K562 (cell line): ENCODE results near the gene FCHO1. TPM values are rescaled to one million over a fixed set of nuclear protein-coding genes. Genes with fewer than 3 reads are reported as not detected.

Experiments
- ATAC-seq: fragments of 200-7000 bp; cut with Tn5 transposase; 3 replicates; pipeline ENCODE4 v1.9.1; 2020; ENCODE audit warnings: moderate library complexity
- BruUV-seq: library from RNA; stranded (reverse); fragments of 400-500 nt; replicated peaks from 2 replicates; lab custom pipeline; 2021; lab: Mats Ljungman, UMichigan
- CTCF ChIA-PET: fragments of 300-600 bp; formaldehyde crosslinking; extraction: SDS; loops from one replicate; lab custom pipeline; 2021; ENCODE audit warnings: low intra/inter-chr PET ratio; lab: Yijun Ruan, JAX
- POLR2A ChIA-PET: fragments of 300-600, 350-650 bp; sonication (Branson Sonifier 250); formaldehyde crosslinking; extraction: SDS; loops from one replicate; lab custom pipeline; 2021; ENCODE audit warnings: antibody characterized with exemption, inconsistent platforms; lab: Yijun Ruan, JAX
- DNase-seq, 4 experiments: peaks; one replicate each; pipeline versions ENCODE4 v3.0.0 to v3.0.0-alpha.2; 2011 to 2018; ENCODE audit warnings: low spot score in 3 of 4, mixed read lengths in 3 of 4; ENCODE audit errors: extremely low read depth in 1 of 4
- FAIRE-seq: peaks from 2 replicates; lab custom pipeline; 2011; peaks lifted over from hg19 to GRCh38; lab: Jason Lieb, UNC
- H2AFZ ChIP-seq: 2 replicates; pipeline ENCODE4 v1.6.0; 2011; ENCODE audit warnings: low read depth, low read length, control low read depth, inconsistent platforms
- H3K27ac ChIP-seq: fragments of 200-600 bp; 3 replicates; pipeline ENCODE4 v1.8.0; 2011; ENCODE audit warnings: low read depth, mild to moderate bottlenecking, control low read depth, inconsistent platforms, low read length, moderate library complexity, mixed read lengths; ENCODE audit errors: extremely low read depth
- H3K27me3 ChIP-seq, 2 experiments: fragments of 300-600 bp in 1 of 2; 2 replicates in 1 of 2; 3 replicates in 1 of 2; pipeline versions ENCODE4 v1.6.0 to v1.8.0; 2011; ENCODE audit warnings: inconsistent platforms in 2 of 2, low read length in 2 of 2, mild to moderate bottlenecking in 1 of 2, mixed read lengths in 1 of 2, moderate library complexity in 1 of 2; ENCODE audit not compliant: control insufficient read depth in 2 of 2, insufficient read depth in 2 of 2
- H3K36me3 ChIP-seq: fragments of 300-600 bp; 3 replicates; pipeline ENCODE4 v1.8.0; 2011; ENCODE audit warnings: mild to moderate bottlenecking, low read length, inconsistent platforms; ENCODE audit not compliant: control insufficient read depth, insufficient read depth
- H3K4me1 ChIP-seq, 2 experiments: fragments of 200-600 bp in 1 of 2; replicated peaks in 1 of 2; 2 replicates in 1 of 2; 3 replicates in 1 of 2; pipeline versions ENCODE4 v1.5.1 to v1.8.0; 2011; ENCODE audit warnings: inconsistent platforms in 2 of 2, low read length in 2 of 2, mild to moderate bottlenecking in 1 of 2, mixed read lengths in 1 of 2, moderate library complexity in 1 of 2; ENCODE audit not compliant: control insufficient read depth in 2 of 2, insufficient read depth in 2 of 2
- H3K4me2 ChIP-seq: 2 replicates; pipeline ENCODE4 v1.6.1; 2011; ENCODE audit warnings: low read length, control low read depth, inconsistent platforms, mixed read lengths; ENCODE audit not compliant: insufficient read depth
- H3K4me3 ChIP-seq: fragments of 200-600 bp; sonication (generic), shearing (Covaris generic); 2 replicates; pipeline ENCODE4 v1.5.1; 2016; ENCODE audit warnings: control low read depth, inconsistent platforms
- H3K79me2 ChIP-seq: fragments of 200-600 bp; 3 replicates; pipeline ENCODE4 v1.8.0; 2011; ENCODE audit warnings: low read length, inconsistent platforms; ENCODE audit not compliant: control insufficient read depth, insufficient read depth
- H3K9ac ChIP-seq, 2 experiments: 2 replicates each; pipeline versions ENCODE4 v1.6.0 to v1.6.1; 2011; ENCODE audit warnings: low read depth in 2 of 2, low read length in 2 of 2, control low read depth in 1 of 2, inconsistent platforms in 1 of 2, mild to moderate bottlenecking in 1 of 2, mixed read lengths in 1 of 2; ENCODE audit not compliant: insufficient read depth in 1 of 2
- H3K9me1 ChIP-seq: one replicate; pipeline ENCODE4 v1.6.0; 2011; ENCODE audit warnings: inconsistent platforms, mild to moderate bottlenecking, low read length, moderate library complexity; ENCODE audit not compliant: control insufficient read depth, insufficient read depth
- H3K9me3 ChIP-seq: replicated peaks from 2 replicates; pipeline ENCODE4 v1.5.1; 2011; ENCODE audit warnings: low read depth, low read length, inconsistent platforms; ENCODE audit not compliant: control insufficient read depth, insufficient read depth
- H4K20me1 ChIP-seq: replicated peaks from 2 replicates; pipeline ENCODE4 v1.6.1; 2011; ENCODE audit warnings: low read length, inconsistent platforms, mixed read lengths; ENCODE audit not compliant: control insufficient read depth, insufficient read depth
- ATF7 ChIP-seq: fragments of 450-650 bp; IDR thresholded peaks from 2 replicates; pipeline ENCODE4 v1.7.1; 2014; ENCODE audit warnings: mild to moderate bottlenecking, moderate library complexity
- CBFB ChIP-seq: sonication (generic); formaldehyde crosslinking; IDR thresholded peaks from 2 replicates; pipeline ENCODE4 v1.4.0; 2020; ENCODE audit warnings: mild to moderate bottlenecking, missing genetic modification reagents
- DMBX1 ChIP-seq: fragments of 250-450 bp; sonication (Bioruptor Pico); IDR thresholded peaks from 2 replicates; pipeline ENCODE4 v1.8.0; 2022; ENCODE audit warnings: inconsistent platforms, mild to moderate bottlenecking, moderate library complexity, borderline replicate concordance
- EP300 ChIP-seq: IDR thresholded peaks from 2 replicates; pipeline ENCODE4 v1.6.1; 2012; ENCODE audit warnings: low read length, improper control_type of control experiment
- EP400 ChIP-seq: fragments of 450-650 bp; IDR thresholded peaks from 2 replicates; pipeline ENCODE4 v1.6.1; 2017; ENCODE audit warnings: antibody characterized with exemption, mild to moderate bottlenecking, moderate library complexity
- GTF2A2 ChIP-seq: IDR thresholded peaks from 2 replicates; pipeline ENCODE4 v1.6.1; 2016; ENCODE audit warnings: mild to moderate bottlenecking, missing genetic modification characterization, missing compliant biosample characterization
- HMG20B ChIP-seq: fragments of 250-450 bp; sonication (Bioruptor Pico); IDR thresholded peaks from 2 replicates; pipeline ENCODE4 v1.5.0; 2021; ENCODE audit warnings: mild to moderate bottlenecking
- HOXB6 ChIP-seq: fragments of 250-450 bp; sonication (Bioruptor Pico); IDR thresholded peaks from 2 replicates; pipeline ENCODE4 v1.5.1; 2022; ENCODE audit warnings: mild to moderate bottlenecking, borderline replicate concordance
- IRF1 ChIP-seq: sonication (generic); formaldehyde crosslinking; IDR thresholded peaks from 2 replicates; pipeline ENCODE4 v1.8.0; 2022; ENCODE audit warnings: missing genetic modification reagents, mild to moderate bottlenecking, borderline replicate concordance
- JUN ChIP-seq, 2 experiments: sonication (generic) in 1 of 2; formaldehyde crosslinking in 1 of 2; IDR thresholded peaks; 2 replicates each; pipeline versions ENCODE4 v1.6.1 to v1.8.0; 2012 to 2022; ENCODE audit warnings: borderline replicate concordance in 2 of 2, mild to moderate bottlenecking in 2 of 2, improper control_type of control experiment in 1 of 2, low read depth in 1 of 2, low read length in 1 of 2, missing genetic modification reagents in 1 of 2
- NR2C1 ChIP-seq, 2 experiments: fragments of 450-650 bp; IDR thresholded peaks; 2 replicates each; pipeline ENCODE4 v1.6.1; 2017; ENCODE audit warnings: mild to moderate bottlenecking in 2 of 2, antibody characterized with exemption in 1 of 2, inconsistent platforms in 1 of 2, missing compliant biosample characterization in 1 of 2, missing genetic modification characterization in 1 of 2
- NUFIP1 ChIP-seq: fragments of 450-650 bp; IDR thresholded peaks from 2 replicates; pipeline ENCODE4 v1.6.1; 2018; ENCODE audit not compliant: partially characterized antibody
- ZC3H4 ChIP-seq: sonication (generic); formaldehyde crosslinking; IDR thresholded peaks from 2 replicates; pipeline ENCODE4 v1.9.0; 2021; ENCODE audit warnings: missing genetic modification reagents, borderline replicate concordance
- ZNF512 ChIP-seq: IDR thresholded peaks from 2 replicates; pipeline ENCODE4 v1.6.1; 2016; ENCODE audit warnings: missing genetic modification characterization, missing compliant biosample characterization
- WGBS: fragments of 100-300 bp; shearing (Covaris generic); methylation state at CpG from one replicate; pipeline ENCODE4 v1.1.6; 2016; ENCODE audit warnings: low coverage, mixed read lengths; ENCODE audit not compliant: insufficient coverage; ENCODE audit errors: missing lambda C conversion rate; 5-methylcytosine and 5-hydroxymethylcytosine counted together
- in situ Hi-C: fragments of 300-500 bp; cut with MboI; formaldehyde crosslinking; loops from 4 replicates; pipeline ENCODE4 v1.15.0; 2018; ENCODE audit warnings: inconsistent platforms, mixed read lengths
- intact Hi-C: fragments of 100-400 bp; cut with micrococcal nuclease; formaldehyde crosslinking; loops from 2 replicates; pipeline ENCODE4 v1.14.2; 2022
- polyA plus RNA-seq, 8 experiments: library from polyadenylated mRNA; depleted of rRNA in 4 of 8; stranded (reverse) in 5 of 8; unstranded in 3 of 8; fragments of >200 nt; fragmentation: Nextera tagmentation in 2 of 8; fragmentation: Illumina TruSeq in 1 of 8; extraction: Ambion mirVana in 2 of 8; extraction: Trizol in 1 of 8; gene quantifications; 2 replicates each; pipeline versions ENCODE4 v1.2.1 to v1.2.3, GENCODE V29; 2011 to 2014; ENCODE audit warnings: inconsistent platforms in 1 of 8, missing spikeins in 1 of 8
- total RNA-seq, 7 experiments: library from RNA; depleted of rRNA in 6 of 7; stranded (reverse); fragments of >200 nt in 6 of 7; fragmentation: Illumina TruSeq in 2 of 7; extraction: Trizol in 2 of 7; gene quantifications; 2 replicates each; pipeline versions ENCODE4 v1.2.1 to v1.2.3, GENCODE V29; 2011 to 2021; ENCODE audit warnings: low replicate concordance in 1 of 7
- TF ChIP-seq, protein P1 (sequence below): sonication (generic); formaldehyde crosslinking; IDR thresholded peaks from 2 replicates; pipeline ENCODE4 v1.9.0; 2022; ENCODE audit warnings: mild to moderate bottlenecking, missing genetic modification reagents

The FCHO1 gene
- total and polyA plus RNA-seq, 9 of the 15 experiments (the other 6 are each of a cell fraction or from before 2014, with no cell fraction given) = 0.21 to 58.9 (median 18.3) TPM

DNA sequence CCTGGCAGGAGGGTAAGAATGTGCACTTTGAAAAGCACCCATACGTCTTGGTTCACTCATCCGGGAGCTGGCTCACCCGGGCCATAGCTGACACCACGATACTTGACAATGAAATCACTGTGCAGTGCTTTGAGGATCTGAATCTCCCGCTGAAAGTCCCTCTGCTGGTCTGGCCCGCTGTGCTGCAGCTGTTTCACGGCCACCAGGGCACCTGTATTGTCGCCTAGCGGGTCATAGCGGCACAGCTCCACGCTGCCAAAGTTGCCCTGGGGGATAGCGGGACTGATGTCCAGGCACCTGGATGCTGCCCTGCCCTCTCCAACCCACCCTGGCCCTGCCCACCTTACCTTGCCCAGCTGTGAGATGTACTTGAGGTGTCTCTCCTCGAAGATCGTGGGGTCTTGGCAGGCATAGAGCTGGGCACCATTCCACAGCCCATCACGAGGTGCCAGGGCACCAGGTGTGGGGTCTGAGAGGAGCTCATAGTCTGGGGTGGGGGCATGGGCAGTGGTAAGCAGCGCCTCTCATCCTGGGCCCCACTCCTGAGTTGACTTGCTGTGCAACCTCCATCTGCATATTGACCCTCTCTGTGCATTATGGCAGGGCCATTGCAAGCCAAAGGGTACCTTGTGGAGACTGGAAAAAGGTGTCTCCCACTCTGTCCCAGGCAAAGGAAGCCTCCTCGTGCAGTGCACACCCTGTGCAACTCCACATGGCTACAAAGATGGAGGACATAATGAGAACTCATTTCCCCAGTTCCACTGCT is 81.3 kb downstream of the FCHO1 start:
- no TSS peak for BruUV-seq
- ATAC-seq (no peak), DNase-seq (no peak), FAIRE-seq (no peak)
- Histone ChIP-seq H3K4me3 (no peak overlapping the region), H2AFZ (no peak overlapping the region), H3K9me1 (no peaks in the 10 kb centered on the region), H4K20me1 (peaks cover 5% of the 10 kb centered on the region; the same call in 1 of the 2 replicates), H3K27ac (no peak overlapping the region), H3K9me3 (no peaks in the 10 kb centered on the region), H3K4me2 (no peak overlapping the region), H3K27me3 (peaks cover 5 to 10% of the 10 kb centered on the region in 2 experiments; a peak in 2 of 5 replicates), H3K79me2 (no peaks in the 10 kb centered on the region), H3K4me1 (peaks cover 4 to 33% of the 10 kb centered on the region in 2 experiments; a peak in 3 of 5 replicates), H3K36me3 (no peaks in the 10 kb centered on the region), H3K9ac (peak overlapping the region in 1 of 2 experiments; percentile 48; a peak in 1 of 4 replicates)
- 27% methylated on average over 16 of the region's 17 CpGs for WGBS
- ChIA-PET CTCF (no interaction called here), POLR2A (interaction anchor here (0.6 kb wide), 1 partner anchor 13 kb away, joined by 3 read pairs; no protein-coding TSS in a partner anchor)
- intact Hi-C loops = no loop called here
- in situ Hi-C loops = no loop called here
- TF ChIP-seq IRF1 (CRISPR knock-in tag) = no peak
- TF ChIP-seq DMBX1 (CRISPR knock-in tag) = no peak
- no peak for TF ChIP-seq ATF7
- TF ChIP-seq EP400 = no peak
- no peak for TF ChIP-seq ZC3H4 (CRISPR knock-in tag)
- TF ChIP-seq EP300 = no peak
- no peak for TF ChIP-seq JUN (IDR thresholded peaks at IDR 0.05; ENCODE audit: borderline replicate concordance, low read depth, low read length)
- no peak for TF ChIP-seq JUN (CRISPR knock-in tag; IDR thresholded peaks at IDR 0.05; ENCODE audit: borderline replicate concordance)
- no peak for TF ChIP-seq NUFIP1
- no peak for TF ChIP-seq NR2C1 (IDR thresholded peaks at IDR 0.05)
- no peak for TF ChIP-seq NR2C1 (tag; IDR thresholded peaks at IDR 0.05)
- TF ChIP-seq HOXB6 (CRISPR knock-in tag) = no peak
- no peak for TF ChIP-seq ZNF512 (tag)
- TF ChIP-seq, protein P1, sequence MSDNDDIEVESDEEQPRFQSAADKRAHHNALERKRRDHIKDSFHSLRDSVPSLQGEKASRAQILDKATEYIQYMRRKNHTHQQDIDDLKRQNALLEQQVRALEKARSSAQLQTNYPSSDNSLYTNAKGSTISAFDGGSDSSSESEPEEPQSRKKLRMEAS (CRISPR knock-in tag) = peak; percentile 17; the same call in 1 of the 2 replicates
- no peak for TF ChIP-seq GTF2A2 (tag)
- no peak for TF ChIP-seq HMG20B
- 0 out of 2 replicates have a peak, but pooled peaks have one; percentile 43 for TF ChIP-seq CBFB
